ENCODE data around the gene PCYT1B. TPM values are rescaled to one million over a fixed set of nuclear protein-coding genes. Genes with fewer than 3 reads are reported as not detected.

PCYT1B gene
- total and polyA plus RNA-seq, 2 of the 13 experiments (the other 11 are each of a cell fraction or from before 2014, with no cell fraction given), result 6.1 to 9.2 TPM

GRCh38 chrX:24651783-24652182 is 4.6 kb upstream of the PCYT1B start (continued):
- TF ChIP-seq PAXIP1 (CRISPR knock-in tag; conservative IDR thresholded peaks at IDR 0.05) (peak; percentile 69), ZNF589 (CRISPR knock-in tag; conservative IDR thresholded peaks at IDR 0.05) (no peak), BCL6 (CRISPR knock-in tag; IDR thresholded peaks at IDR 0.05) (0 out of 2 replicates have a peak, but pooled peaks have one; percentile 15)

GRCh38 chrX:24648495-24648894 is 1.3 kb upstream of the PCYT1B start:
- no TSS peak for BruUV-seq (replicated peaks)
- no peak for ATAC-seq
- no peak overlapping the region for H2AFZ ChIP-seq (ENCODE audit: low read length)
- 93% methylated on average over 6 of the region's 6 CpGs for WGBS (ENCODE audit: low lambda C conversion rate)
- ChIA-PET CTCF (ENCODE audit: low intra/inter-chr PET ratio, low total read pairs) (no interaction called here), POLR2A (no interaction called here)
- no peaks in the 10 kb centered on the region for H3K27me3 ChIP-seq (ENCODE audit: control insufficient read depth in 1 of 2, insufficient read depth in 2 of 2, low read length in 2 of 2)
- intact Hi-C loops (cut with micrococcal nuclease; ENCODE audit: unreplicated experiment), result no loop called here
- DNase-seq (ENCODE audit: low spot score), result no peak
- H3K79me2 ChIP-seq (ENCODE audit: insufficient read depth, low read length), result no peaks in the 10 kb centered on the region
- no peak overlapping the region for H3K9ac ChIP-seq (ENCODE audit: insufficient read depth, low read depth, low read length)
- in situ Hi-C loops (cut with HindIII; ENCODE audit: extremely low pct_ligation_motif_present, low pct_unique_long_range_greater_than_20kb), result no loop called here
- no peak overlapping the region for H3K27ac ChIP-seq (ENCODE audit: extremely low read length, insufficient read depth, low read length)
- H4K20me1 ChIP-seq (ENCODE audit: insufficient read depth, low read length), result no peaks in the 10 kb centered on the region
- no peak for FAIRE-seq
- peaks cover 25% of the 10 kb centered on the region for H3K4me1 ChIP-seq (ENCODE audit: insufficient read depth, low read length)
- no peaks in the 10 kb centered on the region for H3K36me3 ChIP-seq (replicated peaks in 1 of 2; ENCODE audit: control insufficient read depth in 1 of 2, insufficient read depth in 2 of 2, low read length in 2 of 2)
- H3K4me2 ChIP-seq (ENCODE audit: low read depth, low read length), result no peak overlapping the region
- H3K4me3 ChIP-seq (replicated peaks in 1 of 3; ENCODE audit: insufficient read depth in 1 of 3, low read depth in 2 of 3, low read length in 3 of 3), result no peak overlapping the region
- H3K9me3 ChIP-seq (ENCODE audit: low read length), result no peaks in the 10 kb centered on the region
- TF ChIP-seq ZMYM3 (CRISPR knock-in tag; IDR thresholded peaks at IDR 0.05), result no peak
- no peak for TF ChIP-seq TAF15 (IDR thresholded peaks at IDR 0.05; ENCODE audit: low read depth, low read length, poor library complexity, severe bottlenecking)
- no peak for TF ChIP-seq HNRNPUL1 (IDR thresholded peaks at IDR 0.05; ENCODE audit: low read depth, low read length)
- TF ChIP-seq ZNF230 (CRISPR knock-in tag; IDR thresholded peaks at IDR 0.05), result no peak
- TF ChIP-seq AHR (CRISPR knock-in tag; IDR thresholded peaks at IDR 0.05), result no peak
- no peak for TF ChIP-seq KLF11 (CRISPR knock-in tag; IDR thresholded peaks at IDR 0.05)
- no peak for TF ChIP-seq PAXIP1 (CRISPR knock-in tag; conservative IDR thresholded peaks at IDR 0.05)
- TF ChIP-seq SIX4 (CRISPR knock-in tag; IDR thresholded peaks at IDR 0.05), result no peak
- no peak for TF ChIP-seq ARID5B (CRISPR knock-in tag; IDR thresholded peaks at IDR 0.05)
- no peak for TF ChIP-seq ZNF337 (CRISPR knock-in tag; IDR thresholded peaks at IDR 0.05; ENCODE audit: borderline replicate concordance, low read depth)

Data from HepG2 (cell line).